Breast epithelium (tissue), 3 donors: ENCODE measurements around the gene UBE2U.

Experiments
- POLR2AphosphoS5 ChIP-seq, 3 donors: sonication (generic); formaldehyde crosslinking; IDR thresholded peaks; one replicate each; pipeline ENCODE4 v1.6.1; 2017; ENCODE audit warnings: antibody characterized with exemption in 3 of 3
- TF ChIP-seq, protein P1 (sequence below), 3 donors: fragments of 450-650 bp; IDR thresholded peaks; one replicate each; pipeline ENCODE4 v1.5.1; 2016 to 2017; ENCODE audit warnings: antibody characterized with exemption in 3 of 3, mild to moderate bottlenecking in 3 of 3, moderate library complexity in 3 of 3

DNA sequence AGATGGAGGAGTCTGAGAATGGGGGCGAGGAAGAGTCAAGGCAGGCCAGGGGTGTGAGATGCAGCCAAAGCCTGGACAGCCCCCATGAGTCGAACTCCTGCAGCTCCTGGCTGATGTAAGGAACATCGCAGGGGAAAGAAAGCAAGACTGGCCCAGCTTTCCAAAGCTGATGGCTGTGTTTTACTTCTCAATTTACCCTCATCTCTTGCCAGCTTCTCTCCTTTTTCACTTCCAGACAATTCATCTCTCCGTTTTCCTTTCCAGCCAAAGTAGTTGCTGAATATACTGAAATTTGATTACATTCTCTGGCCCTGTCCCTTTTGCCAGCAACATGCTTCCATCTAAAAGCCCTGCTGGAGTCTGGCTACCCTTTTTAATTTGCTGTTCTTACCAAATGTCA, 40.0 kb upstream of the UBE2U start:
- TF ChIP-seq, protein P1, sequence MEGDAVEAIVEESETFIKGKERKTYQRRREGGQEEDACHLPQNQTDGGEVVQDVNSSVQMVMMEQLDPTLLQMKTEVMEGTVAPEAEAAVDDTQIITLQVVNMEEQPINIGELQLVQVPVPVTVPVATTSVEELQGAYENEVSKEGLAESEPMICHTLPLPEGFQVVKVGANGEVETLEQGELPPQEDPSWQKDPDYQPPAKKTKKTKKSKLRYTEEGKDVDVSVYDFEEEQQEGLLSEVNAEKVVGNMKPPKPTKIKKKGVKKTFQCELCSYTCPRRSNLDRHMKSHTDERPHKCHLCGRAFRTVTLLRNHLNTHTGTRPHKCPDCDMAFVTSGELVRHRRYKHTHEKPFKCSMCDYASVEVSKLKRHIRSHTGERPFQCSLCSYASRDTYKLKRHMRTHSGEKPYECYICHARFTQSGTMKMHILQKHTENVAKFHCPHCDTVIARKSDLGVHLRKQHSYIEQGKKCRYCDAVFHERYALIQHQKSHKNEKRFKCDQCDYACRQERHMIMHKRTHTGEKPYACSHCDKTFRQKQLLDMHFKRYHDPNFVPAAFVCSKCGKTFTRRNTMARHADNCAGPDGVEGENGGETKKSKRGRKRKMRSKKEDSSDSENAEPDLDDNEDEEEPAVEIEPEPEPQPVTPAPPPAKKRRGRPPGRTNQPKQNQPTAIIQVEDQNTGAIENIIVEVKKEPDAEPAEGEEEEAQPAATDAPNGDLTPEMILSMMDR (IDR thresholded peaks at IDR 0.05) = no peak
- no peak for TF ChIP-seq POLR2AphosphoS5 (IDR thresholded peaks at IDR 0.05)
